GM12873 (cell line): Measurements from ENCODE around the gene CTNNBIP1.

Experiments
- CTCF ChIP-seq: IDR thresholded peaks from 2 replicates; pipeline ENCODE4 v1.5.1; 2012; ENCODE audit warnings: low read depth, mild to moderate bottlenecking, moderate library complexity, low read length, control low read depth; ENCODE audit not compliant: insufficient read depth; ENCODE audit errors: missing control alignments

CTNNBIP1 gene

GRCh38 chr1:9874412-9874811, 35.7 kb downstream of the CTNNBIP1 start:
- no peak for TF ChIP-seq CTCF

GRCh38 chr1:9873992-9874391, 36.1 kb downstream of the CTNNBIP1 start:
- no peak for TF ChIP-seq CTCF

- TF ChIP-seq CTCF: no peak
Measured at GRCh38 chr1:9873385-9873784, 36.7 kb downstream of the CTNNBIP1 start.

- no peak for TF ChIP-seq CTCF
Measured at GRCh38 chr1:9872430-9873165, 37.5 kb downstream of the CTNNBIP1 start.

- TF ChIP-seq CTCF: no peak
Measured at GRCh38 chr1:9871707-9872425, 38.2 kb downstream of the CTNNBIP1 start.

GRCh38 chr1:9871021-9871420, 39.0 kb downstream of the CTNNBIP1 start:
- TF ChIP-seq CTCF: no peak

GRCh38 chr1:9870572-9870971, 39.5 kb downstream of the CTNNBIP1 start:
- no peak for TF ChIP-seq CTCF
